Germinal center (tissue), 1 donor: ENCODE results near the gene CELA2A.

Source experiments
- DNase-seq: peaks from one replicate; pipeline ENCODE4 v3.0.0; 2012; ENCODE audit warnings: mixed read lengths, low spot score

Gene CELA2A

GRCh38 chr1:15456313-15456954 is at the start of gene CELA2A:
TSS of gene CELA2A (plus strand) at chr1:15456732. CDS start at chr1:15456754, 22 bp downstream.
- no peak for DNase-seq

- DNase-seq: no peak
These were observed 49.0 kb upstream of the CELA2A start for GRCh38 chr1:15407580-15407979.

GRCh38 chr1:15408890-15409387 is 47.6 kb upstream of the CELA2A start:
- no peak for DNase-seq

DNA sequence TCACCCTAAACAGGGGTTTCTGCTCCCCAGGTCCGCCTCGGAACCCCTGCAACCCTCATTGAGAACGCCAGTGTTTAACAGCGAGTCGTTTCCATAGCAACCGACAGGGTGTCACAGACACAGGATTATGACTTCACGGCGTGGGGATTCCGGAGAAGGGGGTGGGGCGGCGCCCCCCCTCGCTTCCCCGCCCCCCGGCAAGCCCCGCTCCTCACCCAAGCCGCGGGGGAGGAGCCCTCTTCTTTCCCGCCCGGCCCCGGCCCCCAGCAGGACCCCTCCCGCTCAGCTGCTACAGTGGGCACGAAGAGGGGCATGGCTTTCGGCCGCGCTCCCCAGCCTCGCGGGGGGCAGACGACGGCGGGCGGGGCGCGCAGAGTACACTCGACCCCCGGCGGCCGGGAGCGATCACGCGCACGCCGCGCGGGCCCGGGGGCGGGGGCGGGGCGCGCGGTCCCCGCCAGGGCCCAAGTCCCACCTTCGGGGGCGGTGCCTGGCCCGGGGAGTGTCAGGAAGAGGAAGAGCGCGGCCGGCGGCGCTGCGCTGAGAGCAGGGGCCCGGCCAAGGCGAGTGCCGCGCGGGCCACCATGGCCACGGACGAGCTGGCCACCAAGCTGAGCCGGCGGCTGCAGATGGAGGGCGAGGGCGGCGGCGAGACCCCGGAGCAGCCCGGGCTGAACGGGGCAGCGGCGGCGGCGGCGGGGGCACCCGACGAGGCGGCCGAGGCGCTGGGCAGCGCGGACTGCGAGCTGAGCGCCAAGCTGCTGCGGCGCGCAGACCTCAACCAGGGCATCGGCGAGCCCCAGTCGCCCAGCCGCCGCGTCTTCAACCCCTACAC is 46.9 kb upstream of the CELA2A start, which contains the start of gene EFHD2:
Gene EFHD2, plus strand, starts transcription at position 501 of the 835 bp plus-strand sequence. Its CDS starts 84 bp downstream, at position 585.
- DNase-seq: peak; percentile 92

- DNase-seq: peak; percentile 32
These were observed 46.2 kb upstream of the CELA2A start for GRCh38 chr1:15410223-15410883.

DNA sequence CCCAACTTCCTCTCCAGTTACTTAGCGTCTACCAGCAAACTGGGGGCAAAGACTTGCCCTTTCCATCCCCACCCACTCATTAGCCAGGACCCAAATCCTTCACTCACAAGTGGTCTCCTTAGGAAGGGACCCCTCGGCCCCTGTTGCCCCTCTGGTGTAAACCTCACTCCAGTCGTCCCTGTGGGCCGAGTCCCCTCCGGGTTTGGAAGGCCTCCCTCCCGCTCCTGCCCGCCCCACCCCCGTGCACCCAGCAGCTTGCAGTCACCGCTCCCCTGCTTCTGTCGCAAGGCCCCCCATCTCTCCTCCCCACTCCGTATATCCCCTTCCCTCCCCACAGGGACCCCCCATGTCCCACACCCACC is 45.7 kb upstream of the CELA2A start:
- no peak for DNase-seq

DNA sequence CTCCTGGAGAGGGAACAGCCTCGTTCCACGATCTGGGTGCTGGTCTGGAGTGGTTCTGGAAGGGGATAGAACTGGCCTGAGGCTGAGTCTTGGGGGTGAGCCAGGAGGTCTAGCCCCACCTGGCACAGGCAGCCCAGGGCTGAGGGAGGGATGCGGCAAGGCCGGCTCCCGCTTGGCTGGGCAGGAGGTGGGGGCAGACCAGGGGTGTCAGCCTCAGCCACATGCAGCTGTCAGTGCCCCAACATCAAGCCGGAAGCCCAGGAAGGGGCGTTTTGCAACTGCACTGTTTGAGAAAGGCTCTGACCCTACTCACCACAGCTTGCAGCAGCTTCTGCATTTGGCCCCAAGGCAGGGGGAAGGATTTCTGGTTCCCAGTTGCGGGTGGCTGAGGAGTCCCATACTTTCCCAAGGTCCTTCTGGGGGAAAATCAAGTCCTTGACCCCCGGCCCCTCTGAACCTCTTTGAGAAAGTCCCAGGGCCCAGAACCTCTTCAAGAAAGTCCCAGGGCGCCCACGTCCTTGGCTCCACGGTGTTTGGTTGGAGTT is 44.9 kb upstream of the CELA2A start:
- DNase-seq: peak; percentile 82

DNA sequence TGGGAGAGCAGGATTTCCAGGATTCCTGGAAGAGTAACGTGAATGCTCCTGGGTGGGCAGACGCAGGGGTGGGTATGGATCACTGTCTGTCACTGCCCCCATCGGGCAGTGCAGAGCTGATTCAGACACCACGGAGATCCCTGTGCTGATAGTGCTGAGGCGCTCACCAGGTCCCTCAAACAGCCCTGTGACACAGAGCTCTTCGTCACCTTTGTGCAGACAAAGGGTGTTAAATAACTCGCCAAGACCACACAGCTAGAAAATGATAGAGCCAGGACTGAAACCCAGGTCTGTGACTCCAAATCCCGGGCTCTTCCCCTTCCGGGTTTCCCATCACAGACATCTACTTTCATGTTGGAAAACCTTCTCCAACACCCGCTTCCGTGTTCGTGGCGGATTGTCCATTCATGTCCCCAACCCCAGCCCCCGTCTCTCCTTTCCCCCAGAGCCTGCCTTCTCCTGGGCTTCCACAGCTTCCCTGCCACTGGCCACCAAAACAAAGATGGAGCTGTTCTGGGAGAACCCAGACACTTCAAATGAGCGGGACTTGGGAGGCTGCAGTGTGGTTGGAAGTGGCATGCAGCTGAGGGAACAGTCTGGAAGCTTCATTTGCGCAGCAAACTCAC is 44.2 kb upstream of the CELA2A start:
- no peak for DNase-seq

DNA sequence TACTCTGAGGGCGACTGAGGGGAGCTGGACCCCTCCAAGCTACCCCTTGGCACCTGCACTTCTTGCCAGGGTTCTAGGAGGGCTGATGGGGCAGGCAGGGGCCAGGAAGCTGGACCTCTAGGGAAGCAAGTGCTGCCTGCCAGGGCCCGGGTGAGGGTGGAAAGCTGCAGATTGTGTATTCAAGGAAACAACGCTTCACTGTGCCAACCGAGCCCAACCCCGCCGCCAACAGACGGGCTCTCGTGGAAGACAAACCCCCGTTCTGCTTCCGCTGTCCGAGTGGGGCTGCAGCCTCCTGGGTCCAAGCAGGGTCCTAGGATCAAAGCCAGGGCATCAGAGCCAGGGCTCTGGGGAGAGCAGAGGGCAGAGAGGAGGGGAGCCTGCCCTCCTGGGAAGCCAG is 43.7 kb upstream of the CELA2A start:
- DNase-seq: no peak

DNA sequence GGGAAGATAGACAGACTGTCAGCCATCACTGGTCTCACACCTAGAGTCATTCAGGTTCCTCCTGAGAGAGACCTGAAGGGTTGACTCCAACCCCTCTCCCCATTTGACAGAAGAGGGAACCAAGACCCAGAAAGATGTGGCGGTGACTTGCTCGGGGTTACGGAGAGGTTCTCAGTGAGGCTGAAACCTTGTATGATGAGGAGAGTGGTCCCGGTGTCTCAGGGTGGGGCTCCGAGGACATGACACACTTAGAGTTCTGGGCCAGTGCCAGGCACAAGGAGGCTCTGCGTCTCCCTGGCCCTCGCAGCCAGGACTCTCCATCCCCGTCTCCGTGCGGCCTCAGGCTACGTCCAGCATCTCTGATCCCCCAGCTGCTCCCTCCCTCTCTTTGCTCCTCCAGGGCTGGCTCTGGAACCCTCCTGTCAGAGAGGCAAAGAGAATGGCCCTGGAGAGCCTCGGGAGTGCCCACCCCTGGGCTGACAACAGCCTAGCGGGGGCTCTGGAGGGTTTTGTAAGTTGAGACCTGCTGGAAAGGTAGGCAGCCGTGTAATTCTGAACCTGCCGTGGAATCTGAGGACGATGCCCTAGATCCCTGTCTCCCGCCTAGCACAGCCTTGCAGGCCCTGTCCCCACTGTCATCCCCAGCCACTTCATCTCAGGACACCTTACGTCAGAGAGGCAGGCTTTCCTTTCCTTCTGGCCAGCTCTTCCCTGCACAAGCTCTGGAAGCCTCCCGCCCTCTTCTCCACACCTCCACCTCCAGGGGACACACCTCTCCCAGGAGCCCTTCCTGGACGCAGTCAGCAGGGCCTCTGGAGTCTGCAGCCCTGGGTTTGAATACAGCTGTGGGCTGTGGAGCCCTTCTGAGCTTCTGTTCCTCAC is 42.7 kb upstream of the CELA2A start:
- no peak for DNase-seq

GRCh38 chr1:15414445-15414983 is 42.0 kb upstream of the CELA2A start:
- DNase-seq: no peak

DNA sequence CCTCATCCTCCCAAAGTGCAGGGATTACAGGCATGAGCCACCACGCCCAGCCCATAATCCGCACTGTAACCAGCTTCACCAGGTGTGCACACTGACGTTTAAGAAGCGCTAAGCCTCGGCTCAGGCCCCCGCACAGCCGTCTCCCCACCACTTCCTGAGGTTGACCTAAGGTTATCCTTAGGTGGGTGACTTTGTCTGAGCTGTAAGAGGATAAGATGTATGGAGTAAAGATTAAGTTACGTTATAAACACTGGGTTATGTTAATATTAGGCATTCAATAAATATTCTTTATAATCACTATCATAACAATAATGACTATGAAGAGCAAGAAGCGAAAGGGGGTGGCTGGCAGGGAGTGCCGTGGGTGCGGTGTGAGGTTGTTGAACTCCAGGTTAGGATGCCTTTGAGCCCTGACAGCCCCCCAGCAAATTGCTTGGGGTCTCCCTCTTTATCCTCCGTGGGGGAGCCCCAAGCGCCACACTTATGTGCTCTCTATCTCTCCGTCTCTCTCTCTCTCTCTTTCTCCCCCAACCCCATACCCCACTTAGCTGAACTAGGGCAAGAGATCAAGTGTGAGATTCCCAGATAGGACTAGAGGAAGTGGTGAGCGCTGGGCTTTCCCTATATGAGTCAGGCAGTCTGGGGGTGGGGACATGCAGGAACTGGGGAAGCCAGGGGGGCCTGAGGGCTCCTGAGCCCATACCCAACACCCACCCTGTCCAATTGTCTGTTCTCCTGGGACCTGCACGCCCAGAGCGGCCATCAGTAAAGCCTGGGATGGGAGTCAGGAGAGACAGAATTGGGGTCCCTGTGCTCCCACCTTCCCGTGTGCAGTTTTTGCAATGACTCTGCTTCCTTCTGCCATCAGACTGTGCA is 39.2 kb upstream of the CELA2A start:
- no peak for DNase-seq

DNA sequence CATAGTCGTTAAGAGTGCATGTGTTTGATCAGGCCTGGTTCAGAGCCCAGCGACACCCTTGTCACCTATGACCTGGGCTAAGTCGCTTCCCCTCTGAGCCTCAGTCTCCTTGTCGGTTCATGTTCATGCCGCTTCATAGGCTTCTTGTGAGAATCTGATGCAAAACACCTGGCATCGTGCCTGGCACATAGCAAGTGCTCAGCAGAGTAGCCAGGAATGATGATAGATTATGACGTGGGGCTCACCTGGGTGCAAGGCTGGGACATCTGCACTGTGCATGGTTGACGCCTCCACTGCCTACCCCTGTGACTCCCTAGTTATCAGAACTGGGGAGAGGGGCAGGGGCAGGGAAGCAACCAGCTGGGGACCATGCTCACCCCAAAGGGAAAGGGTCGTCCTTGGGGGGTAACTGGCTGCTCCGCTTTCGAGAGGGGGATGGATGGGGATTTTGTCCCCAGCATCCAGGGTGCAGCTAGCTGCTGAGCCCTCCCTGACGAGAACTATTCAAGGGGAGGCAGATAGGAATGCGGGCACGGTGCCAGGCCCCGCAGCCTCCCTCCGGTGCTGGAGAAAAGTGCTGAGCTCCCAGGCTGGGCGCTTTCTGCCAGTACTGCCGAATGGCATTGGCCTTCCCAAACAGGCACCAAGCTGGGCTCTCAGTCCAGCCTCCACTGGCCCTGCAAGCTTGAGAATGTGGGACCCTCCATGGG is 37.6 kb upstream of the CELA2A start:
- DNase-seq: no peak

DNA sequence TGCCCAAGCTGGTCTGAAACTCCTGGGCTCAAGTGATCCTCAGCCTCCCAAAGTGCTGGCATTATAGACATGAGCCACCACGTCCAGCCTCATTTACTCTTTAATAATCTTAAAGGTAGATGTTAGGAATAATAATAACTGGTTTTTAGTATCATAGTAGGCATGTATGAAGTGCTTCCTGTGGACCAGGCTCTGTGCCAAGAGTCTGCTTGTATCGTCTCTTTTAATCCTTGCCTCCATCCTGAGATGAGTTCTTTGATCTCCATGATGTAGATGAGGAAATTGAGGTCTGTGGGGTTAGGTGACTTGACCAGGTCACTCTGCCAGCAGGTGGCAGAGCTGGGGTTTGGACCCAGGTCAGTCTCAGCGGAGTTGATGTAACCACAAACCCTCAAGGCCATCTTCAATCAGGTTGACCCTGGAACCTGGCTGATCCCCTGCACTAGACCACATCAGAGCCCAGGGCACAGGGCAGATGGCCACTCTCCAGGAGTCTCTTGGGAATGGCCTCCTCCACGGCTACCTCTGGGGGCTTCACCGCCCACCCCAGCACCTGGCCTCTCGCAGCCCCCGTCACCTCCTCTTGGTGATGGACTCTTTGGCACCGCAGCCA is 35.6 kb upstream of the CELA2A start:
- DNase-seq: no peak

- DNase-seq: no peak
These were observed 33.7 kb upstream of the CELA2A start for GRCh38 chr1:15422871-15423270.

GRCh38 chr1:15423355-15424077 is 33.0 kb upstream of the CELA2A start:
- no peak for DNase-seq

GRCh38 chr1:15424146-15424667 is 32.3 kb upstream of the CELA2A start:
- DNase-seq: no peak

GRCh38 chr1:15424981-15425380 is 31.6 kb upstream of the CELA2A start:
- DNase-seq: no peak
